ENCODE measurements around the gene RUFY4.

The RUFY4 gene

DNA sequence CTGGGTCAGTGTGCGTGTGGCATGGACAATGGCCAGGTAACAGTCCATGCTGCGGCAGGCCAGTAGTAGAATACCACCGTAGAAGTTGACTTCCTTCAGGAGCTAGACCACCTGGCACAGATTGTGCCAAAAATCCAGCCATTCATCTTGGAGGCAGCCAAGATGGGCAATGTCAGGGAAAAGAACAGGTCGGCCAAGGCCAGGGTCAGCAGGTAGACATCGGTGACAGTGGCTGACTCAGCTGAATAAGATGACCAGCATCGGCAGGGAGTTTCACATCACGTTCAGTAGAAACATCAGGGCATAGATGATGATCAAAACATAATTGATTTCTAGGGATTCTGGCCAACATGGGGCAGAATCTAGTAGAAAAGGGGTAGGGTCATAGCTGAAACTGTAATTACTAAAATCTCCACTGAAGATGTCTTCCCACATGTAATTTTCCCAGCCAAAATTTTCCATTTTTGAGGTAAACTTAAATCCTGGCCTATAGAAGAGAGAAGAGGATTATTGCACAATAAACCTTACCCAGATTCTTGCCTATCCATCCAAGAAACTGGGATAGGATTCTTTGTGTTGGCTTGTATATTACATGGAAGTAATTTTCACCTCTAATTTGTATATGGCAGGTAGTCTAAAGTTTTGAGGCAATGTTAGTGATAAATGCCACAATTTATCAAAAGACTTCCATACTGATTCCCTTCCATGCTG lies 7.9 kb upstream of the RUFY4 start:
- DNase-seq (ENCODE audit: low read depth in 2 of 2): no peak

DNA sequence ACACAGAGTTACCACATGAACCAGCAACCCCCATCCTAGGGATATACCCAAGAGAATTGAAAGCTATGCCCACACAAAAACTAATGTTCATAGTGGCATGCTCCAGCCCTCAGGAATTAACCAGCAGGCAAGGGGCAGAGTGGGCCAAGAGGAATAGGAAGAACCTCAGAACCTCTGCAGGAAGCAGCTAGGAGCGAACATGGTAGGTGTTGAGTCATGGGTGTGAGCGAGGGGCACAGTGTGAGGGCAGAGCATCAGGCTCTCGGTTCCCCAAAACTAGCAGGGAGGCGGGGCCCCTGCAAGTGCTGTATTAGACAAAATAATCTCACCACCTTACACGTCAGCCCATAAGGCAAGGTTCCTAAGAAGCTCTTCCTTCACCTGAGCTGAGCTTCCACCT lies 5.6 kb upstream of the RUFY4 start:
- no peak for DNase-seq (ENCODE audit: low read depth in 2 of 2)

DNA sequence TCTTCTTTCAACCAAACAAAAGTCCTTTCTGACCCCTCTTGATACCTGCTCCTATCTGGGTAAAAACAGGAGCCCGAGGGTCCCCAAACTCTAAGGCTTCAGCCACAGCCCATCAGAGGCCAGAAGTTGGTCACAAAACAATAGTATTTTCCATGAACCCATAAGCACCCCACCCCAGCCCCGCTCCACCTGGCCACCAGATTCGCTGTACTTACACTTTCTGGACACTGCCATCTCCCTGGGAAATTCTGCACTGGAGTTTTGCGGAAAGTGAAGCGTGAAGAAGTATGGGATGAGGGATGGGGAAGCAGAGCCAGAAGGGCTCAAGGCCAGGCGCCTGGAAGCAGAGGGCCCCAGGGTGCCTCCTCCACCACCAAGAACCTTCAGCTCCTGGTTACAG lies 5.2 kb upstream of the RUFY4 start:
- no peak for DNase-seq (ENCODE audit: low read depth in 2 of 2)

DNA sequence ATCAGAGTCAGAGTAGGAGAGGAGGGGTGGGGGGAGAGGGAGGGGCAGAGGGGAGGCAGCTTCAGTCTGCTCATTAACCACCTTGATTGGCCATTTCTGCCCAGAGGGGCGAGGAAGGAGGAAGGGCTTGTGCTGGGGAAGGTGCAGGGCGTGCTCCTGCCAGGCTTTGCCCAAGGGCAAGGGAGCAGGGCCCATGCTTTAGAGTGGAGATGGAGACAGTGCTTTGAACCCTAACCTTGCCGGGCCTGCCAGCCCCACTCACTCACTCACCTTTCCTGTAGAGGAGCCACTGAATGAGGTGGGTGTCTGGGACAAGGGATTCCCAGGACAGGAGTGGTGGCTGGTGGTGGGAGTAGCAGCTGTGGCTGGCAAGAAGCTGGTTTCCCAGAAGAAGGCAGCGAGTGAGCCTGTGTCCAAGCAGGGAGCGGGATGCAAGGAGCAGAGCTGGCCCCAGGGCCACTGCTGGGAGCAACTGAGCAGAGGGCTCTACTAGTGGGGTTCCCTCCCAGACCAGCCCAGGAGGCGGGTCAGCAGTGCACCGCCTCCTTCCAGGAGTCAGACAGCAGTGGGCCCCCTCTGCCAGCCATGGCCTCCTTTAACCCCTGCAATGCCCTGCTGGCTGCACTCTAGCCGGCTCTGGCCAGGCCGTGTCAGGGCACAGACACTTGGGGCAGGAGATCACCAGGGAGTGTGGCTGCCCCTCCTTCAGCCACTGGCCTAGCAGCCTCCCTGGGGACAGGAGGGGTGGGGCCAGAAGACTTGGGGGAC lies 3.6 kb upstream of the RUFY4 start:
- no peak for DNase-seq (ENCODE audit: low read depth in 2 of 2)

DNA sequence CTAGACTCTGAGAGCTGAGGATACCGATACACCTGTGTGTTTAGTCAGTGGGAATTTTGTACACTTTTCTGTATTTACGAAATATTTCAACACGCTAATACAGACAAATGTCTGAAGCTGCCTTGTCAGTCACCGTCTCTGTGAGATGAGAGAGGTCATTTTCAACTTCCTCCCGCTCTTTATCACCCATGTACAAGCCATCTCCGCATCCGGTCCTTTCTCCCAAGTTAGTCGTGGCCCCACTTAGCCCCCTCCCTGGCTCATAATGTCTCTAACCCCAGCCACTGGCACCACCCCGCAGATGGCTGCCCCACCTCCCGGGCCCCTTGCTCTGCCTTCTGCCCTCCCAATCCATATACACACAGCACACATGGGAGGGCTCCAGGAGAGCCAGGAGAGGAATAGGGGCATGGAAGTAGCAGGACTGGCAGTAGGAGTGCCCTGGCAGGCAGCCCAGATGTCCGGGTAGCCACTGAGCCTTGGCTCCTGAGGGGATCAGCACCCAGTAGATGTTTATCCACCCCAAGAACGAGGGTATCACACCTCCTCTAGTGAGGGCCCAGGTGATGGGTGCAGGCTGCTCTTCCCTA lies 2.0 kb upstream of the RUFY4 start:
- DNase-seq (ENCODE audit: low read depth in 2 of 2): no peak

DNA sequence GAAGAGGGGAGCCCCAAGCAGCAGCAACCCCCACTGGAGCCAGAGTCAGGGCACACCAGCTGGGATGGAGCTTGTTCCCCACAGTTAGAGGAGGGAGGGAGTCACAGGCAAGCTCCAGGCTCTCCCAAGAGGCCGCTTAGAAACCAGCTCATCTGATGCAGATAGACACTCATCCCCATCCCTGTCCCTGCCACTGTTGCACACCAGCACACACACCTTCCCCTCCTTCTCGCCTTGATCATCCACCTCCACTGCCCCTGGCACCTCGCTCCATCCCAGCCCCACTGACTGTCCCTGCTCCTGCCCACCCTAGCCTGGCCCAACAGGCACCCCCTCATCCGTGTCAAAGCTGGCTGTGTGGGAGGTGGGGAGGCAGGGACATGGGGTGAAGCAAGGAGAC lies 1.5 kb upstream of the RUFY4 start:
- no peak for DNase-seq (ENCODE audit: low read depth in 2 of 2)

DNA sequence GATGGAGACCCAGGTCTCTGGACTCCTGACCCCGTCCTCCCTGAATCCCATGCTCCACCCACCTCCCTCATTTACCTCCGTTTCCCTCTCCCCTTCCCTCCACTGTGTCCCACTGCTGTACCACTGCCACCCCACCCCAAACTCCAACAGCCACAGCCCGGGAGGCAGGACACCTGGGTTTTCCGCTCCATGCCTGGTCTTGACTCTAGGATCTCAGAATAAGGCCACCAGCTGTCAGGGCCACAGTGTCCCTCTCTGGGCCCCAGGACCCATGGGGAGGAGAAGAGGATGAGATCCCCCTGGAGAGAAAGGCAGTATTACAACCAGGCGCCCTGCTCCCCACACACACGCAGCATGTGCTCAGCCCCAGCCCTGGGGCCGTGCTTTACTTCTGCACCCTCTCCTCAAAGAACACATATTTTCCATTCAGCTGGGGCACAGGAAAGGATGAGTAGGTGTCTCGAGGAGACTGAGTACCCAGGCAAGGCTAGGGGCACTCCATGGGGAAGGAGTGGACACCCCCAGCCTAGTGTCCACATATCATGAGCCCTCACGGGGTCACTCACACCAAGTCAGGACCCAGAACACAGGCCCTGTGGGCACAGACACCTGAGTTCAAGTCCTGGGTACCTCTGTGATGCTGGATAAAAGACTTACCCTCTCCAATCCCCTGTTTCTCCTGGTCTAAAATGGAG lies 700 bp downstream of the RUFY4 start:
- no peak for DNase-seq (ENCODE audit: low read depth in 2 of 2)

DNA sequence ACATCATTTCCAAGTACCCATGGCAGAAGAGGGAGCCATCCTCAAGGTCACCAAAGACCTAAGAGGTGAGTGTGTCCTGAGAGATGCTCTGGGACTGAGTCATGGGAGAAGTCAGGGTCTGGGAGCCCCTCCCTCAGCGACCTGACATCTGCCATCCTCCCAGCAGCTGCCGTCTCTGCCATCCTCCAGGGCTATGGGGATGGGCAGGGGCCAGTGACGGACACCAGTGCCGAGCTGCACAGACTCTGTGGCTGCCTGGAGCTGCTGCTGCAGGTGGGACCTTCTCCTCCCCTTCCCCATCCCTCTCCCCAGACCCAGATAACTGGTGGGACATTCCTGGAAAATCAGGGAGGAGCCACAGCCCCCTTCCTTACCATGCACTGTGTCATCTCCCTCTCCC lies 1.5 kb downstream of the RUFY4 start:
- no peak for DNase-seq (ENCODE audit: low read depth in 2 of 2)

DNA sequence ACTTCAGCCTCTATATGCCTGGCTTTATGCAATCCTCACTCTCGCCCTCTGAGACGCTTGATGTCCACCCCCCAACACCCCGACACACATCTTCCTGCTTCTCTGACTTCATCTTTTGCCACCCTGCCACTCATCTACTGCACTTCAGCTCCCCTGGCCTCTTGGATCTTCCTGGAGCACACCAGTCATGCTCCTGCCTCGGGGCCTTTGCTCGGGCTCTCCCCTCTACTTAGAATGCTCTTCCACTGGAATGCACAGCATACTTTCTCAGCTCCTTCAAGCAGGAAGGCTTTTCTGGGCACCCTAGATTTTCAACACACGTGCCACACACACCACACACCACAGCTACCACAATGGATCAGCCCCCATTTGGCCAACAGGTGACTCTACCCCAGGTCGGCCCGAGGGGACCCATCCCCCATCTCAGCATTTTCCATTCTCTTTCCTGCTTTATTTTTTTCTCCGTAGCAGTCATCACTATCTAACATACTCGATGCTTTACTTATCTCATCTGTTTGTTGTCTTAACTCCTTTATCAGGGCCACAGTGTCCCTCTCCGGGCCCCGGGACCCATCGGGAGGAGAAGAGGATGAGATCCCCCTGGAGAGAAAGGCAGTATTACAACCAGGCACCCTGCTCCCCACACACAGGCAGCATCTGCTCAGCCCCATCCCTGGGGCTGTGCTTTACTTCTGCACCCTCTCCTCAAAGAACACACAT lies 2.3 kb downstream of the RUFY4 start:
- DNase-seq (ENCODE audit: low read depth in 2 of 2): no peak

DNA sequence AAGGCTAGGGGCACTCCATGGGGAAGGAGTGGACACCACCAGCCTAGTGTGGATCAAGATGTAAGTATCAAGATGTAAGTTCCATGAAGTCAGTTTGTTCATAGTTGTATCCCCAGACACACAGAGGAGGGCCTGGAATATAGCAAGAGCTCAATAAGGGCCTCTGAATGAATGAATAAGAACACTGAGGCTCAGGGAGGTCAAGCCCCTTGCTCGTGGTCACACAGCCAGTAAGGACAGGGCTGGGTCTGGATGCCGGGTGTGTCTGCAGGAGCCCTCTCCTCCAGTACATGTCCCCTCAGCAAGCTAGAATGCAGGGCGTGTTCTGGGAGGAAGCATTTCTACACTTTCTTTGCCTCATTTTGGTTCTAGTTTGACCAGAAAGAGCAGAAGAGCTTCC lies 2.9 kb downstream of the RUFY4 start:
- no peak for DNase-seq (ENCODE audit: low read depth in 2 of 2)

DNA sequence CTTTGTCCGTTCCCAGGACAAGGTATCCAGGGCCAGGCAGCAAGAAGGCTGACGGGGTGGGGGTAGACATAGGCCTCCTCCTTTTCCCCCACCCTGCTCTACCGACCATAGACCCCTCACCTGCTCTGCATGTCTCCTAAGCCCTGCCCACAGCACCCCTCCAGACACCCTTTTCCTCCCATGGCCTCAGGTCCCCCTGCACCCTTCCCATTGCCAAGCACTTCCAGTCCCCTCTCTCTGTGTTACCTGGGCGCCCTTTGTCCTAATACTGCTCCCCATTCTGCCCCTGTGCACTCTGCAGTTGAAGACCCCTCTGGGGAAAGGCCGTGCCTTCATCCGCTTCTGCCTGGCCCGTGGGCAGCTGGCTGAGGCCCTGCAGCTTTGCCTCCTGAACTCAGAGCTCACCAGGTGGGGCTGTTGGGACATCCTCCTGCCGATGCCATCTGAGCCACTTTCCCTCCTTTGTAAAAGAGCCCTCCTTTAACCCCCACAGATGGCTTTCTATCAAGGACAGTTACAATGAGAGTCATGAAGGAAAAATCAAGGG lies 3.5 kb downstream of the RUFY4 start:
- DNase-seq (ENCODE audit: low read depth in 2 of 2): no peak

DNA sequence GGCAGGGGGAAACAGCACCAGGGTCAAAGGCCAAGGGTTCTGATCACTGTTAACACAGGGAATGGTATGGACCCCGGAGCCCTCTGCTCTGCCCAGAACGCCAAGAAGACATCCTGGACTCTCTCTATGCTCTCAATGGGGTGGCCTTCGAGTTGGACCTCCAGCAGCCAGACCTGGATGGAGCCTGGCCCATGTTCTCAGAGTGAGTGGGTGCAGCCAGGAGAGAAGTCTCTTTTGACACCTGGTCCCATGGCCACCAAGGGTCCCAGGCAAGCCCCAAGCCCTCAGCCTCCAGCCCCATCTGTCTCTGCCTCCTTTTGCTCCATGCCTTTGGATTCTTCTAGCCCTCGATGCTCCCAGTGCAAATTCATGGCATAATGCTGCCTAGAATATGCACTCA lies 4.1 kb downstream of the RUFY4 start:
- no peak for DNase-seq (ENCODE audit: low read depth in 2 of 2)

DNA sequence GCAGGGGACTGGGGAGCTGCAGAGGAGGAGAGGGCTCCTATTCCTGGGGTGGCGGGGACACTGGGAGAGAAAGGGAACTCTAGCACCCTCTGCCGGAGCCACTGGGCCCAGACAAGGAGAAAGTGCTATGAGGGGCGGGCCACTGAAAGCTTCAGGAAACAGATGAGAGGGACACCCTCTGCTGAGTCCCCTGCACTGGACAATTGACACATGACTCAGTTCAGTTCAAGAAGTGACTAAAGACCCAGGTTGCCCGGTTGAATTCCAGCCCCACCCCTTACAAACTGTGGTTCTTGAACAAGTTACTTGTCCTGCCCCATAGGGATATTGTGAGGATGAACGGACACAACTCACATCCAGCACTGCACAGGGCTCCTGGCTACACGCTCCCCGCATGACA lies 5.0 kb downstream of the RUFY4 start:
- peak in 1 of 2 donors; percentile 15 for DNase-seq (ENCODE audit: low read depth in 2 of 2)

DNA sequence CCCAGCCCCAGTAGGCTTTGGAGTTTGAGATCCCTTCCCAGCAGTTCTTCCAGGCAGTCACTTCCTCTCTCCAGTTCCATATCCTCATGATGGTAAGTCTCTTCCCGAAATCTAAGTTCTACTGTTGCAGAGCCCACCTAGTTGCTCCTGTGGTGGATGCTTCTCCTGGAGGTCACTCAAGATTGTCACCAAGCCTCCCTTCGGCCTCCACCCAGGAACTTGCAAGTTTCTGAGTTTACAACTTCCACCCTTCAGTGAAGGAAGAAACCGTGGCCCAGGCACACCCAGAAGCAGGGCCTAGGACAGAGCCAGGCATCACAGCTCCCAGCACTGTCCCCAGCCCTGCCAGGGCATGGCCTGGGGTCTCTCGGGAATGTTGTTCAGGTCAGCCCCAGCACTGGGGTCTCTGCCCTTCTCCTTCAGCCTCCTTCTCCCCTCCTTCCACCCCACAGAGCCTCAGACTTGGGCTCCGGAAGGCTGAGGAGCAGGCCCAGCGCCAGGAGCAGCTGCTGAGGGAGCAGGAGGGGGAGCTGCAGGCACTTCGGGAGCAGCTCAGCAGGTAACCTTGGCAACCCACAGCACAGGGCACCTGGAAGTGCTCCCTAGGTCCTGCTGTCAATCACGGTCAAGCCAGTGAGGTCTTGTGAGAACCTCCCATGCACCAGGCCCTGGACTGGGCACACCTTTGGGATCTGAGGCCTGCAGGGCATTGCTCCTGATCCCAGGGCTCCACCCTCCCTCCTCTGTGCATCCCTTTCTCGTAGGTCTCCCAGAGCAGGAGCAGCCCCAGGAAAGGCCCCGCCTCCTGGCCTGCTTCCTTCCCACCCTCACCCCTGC lies 7.1 kb downstream of the RUFY4 start:
- no peak for DNase-seq (ENCODE audit: low read depth in 2 of 2)

DNA sequence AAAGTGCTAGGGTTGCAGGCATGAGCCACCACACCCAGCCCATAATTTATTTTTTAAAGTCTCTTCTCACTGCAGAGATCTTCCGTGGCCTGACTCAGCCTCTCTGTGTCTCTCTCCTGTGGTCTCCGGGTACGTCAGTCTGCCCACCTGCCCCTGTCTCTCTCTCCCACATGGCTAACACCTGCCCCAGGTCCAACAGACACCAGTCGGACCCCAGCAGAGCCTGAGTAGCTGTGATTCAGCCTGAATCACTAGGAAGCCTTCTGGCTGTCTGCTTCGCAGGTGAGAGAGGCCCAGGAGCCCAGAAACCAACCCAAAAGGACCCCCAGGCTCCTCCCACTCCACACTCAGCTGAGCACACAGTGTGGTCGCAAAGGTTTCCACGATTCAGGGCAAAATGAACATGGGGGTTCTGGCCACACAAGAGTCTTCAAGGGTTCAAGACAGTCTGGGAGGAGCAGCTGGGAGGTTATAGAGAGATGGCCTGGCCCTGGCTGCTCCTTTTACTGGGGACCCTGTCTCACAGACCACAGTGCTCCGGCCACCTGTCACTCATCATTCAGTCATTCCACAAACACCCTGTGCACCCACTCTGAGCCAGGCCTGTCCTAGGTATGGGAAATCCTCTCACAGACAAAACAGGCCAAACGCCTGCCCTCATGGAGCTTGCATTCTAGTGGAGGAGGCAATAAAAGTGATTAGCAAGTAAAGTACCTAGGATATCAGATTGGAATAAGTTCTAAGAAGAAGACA lies 8.6 kb downstream of the RUFY4 start:
- DNase-seq (ENCODE audit: low read depth in 2 of 2): no peak

DNA sequence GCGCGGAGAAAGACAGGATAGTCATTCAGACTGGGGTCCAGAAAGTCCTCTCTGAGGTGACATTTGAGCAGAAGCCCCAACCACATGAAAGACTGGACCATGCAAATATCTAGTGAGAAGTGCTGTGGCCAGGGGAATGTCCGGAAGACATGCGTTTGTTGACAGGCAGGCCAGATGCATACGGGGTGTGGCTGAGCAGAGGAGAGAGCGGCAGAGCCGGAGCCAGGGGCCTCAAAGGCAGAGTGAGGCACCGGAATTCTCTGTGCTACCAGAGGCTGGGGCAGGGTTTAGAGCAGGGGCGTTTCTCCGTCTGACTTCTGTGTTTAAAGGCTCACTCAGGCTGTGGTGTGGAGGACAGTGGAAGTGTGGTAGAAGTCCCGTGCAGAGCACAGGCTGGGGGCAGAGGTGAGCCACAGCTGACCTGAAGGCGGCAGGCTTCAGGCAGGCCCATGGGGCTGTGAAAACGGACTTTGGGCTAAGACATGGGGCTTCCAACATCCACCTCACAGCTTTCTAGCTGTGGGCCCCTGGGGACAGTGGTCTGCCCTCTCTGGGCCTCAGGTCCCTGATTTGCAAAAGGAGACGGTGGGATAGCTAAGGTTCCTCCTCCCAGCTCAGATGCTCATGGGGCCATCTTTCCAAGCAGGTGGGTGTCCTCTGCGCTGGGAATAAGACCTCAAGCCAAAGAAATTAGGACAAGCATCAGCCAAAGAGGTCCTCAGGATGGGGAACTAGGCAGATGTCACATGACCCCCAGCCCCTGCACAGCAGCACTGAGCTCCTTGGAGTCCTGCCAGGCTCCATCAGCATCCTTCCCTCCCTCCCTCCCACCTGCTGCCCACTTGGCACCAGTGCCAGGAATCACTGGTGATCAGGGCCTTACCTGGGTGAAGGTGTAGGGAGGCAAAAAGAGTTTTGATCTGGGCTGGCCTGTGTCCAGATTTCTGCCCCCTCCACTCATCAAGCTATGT lies 11.2 kb downstream of the RUFY4 start:
- DNase-seq (ENCODE audit: low read depth in 2 of 2): no peak

DNA sequence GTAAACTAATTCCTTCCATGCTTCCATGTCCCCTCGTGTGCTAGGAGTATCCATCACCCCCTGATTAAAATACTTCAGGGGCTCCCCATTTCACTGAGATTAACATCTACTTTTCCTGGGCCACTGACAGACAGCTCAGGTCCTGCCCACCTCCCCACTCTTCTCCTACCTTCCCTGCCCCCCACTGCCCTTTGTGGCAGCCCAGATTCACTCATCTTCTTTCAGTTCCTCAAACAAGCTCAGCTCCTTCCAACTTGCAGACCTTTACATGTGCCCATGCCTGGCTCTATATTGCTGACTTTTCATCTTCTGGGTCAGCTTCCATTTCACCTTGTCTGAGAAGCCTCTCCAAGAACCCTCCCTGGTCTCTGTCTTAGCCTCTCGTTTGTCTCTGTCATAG lies 12.0 kb downstream of the RUFY4 start:
- no peak for DNase-seq (ENCODE audit: low read depth in 2 of 2)

DNA sequence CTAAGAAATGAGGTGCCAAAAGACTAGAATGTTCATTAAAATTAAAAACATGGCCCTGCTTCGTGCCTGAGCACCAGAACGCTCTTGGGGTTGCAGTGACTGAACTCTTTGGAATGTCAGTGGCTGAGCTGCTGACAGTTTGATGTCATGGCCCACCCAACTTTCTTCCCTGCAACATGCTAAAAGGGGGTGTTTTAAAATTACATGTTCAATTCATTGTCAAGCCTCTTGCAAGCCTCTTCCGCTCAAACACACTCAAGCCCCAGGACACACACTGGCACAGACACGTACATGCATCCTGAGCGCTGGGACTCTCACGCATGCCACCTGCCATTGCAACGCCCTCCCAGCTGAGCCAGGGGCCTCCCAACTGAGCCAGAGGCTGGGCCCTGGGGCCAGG lies 12.6 kb downstream of the RUFY4 start:
- no peak for DNase-seq (ENCODE audit: low read depth in 2 of 2)
